ENCODE measurements around the gene MEGF11.

DNA sequence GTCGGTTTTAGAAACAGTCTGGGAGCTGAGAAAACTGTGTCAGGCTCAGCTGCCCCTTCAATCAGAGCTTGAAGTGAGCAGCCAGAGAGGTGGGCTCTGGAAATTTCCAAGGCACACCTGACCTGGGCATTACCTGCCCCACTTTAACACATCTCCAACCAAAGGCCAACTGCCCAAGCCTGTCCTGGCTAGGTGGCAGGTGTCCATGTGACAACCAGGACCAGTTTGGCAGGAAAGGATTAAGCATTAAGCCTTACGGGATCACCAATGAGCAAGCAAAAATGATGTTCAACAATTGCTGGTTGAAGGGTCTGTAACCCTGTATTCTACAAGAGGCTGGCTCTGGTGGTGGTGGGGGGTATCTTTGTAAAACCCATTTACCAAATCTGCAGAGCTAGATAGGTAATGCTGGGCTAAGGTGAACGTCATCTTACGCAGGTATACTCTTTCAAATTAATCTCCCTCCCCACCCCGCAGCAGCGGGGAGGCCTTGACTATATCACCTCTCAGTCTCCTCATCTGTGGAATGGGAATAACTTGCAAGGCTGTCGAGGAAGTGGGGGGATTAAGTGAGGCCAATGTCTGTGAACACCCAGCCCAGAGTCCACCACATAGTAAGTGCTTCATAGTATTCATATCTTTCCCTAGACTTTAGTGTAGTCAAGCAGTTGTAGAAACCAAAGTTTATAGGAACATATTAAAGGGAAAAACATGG lies 183.2 kb downstream of the MEGF11 start:
- TF ChIP-seq SUZ12 (IDR thresholded peaks at IDR 0.05; ENCODE audit: extremely low read depth, insufficient read depth, insufficient read length): no peak
- TF ChIP-seq ZNF274 (IDR thresholded peaks at IDR 0.05; ENCODE audit: low read depth, low read length): no peak
- TF ChIP-seq YY1 (IDR thresholded peaks at IDR 0.05; ENCODE audit: insufficient read depth, insufficient read length): no peak
